Stimulated activated CD8-positive, alpha-beta memory T cell treated with anti-CD3 and anti-CD28 coated beads, Interleukin-7, amount 100 ng/mL, for 48 hours (primary cell): ENCODE measurements around the gene MRPL28.
A peak's percentile ranks its signal among the peaks of the same experiment; 100 is the strongest.
"Not testable (repeated sequence)": the region's sequence is repeated elsewhere in the genome, so short reads cannot be mapped to it uniquely, and the experiment has no call there.

ENCODE experiments used
- DNase-seq, 2 donors: peaks; one replicate each; pipeline ENCODE4 v3.0.0-alpha.2; 2020; ENCODE audit warnings: low read depth in 1 of 2; ENCODE audit errors: extremely low read depth in 1 of 2

Gene MRPL28

GRCh38 chr16:361341-361871 is 8.9 kb downstream of the MRPL28 start:
- DNase-seq = no peak

GRCh38 chr16:360698-361336 is 9.5 kb downstream of the MRPL28 start:
- no peak for DNase-seq

DNA sequence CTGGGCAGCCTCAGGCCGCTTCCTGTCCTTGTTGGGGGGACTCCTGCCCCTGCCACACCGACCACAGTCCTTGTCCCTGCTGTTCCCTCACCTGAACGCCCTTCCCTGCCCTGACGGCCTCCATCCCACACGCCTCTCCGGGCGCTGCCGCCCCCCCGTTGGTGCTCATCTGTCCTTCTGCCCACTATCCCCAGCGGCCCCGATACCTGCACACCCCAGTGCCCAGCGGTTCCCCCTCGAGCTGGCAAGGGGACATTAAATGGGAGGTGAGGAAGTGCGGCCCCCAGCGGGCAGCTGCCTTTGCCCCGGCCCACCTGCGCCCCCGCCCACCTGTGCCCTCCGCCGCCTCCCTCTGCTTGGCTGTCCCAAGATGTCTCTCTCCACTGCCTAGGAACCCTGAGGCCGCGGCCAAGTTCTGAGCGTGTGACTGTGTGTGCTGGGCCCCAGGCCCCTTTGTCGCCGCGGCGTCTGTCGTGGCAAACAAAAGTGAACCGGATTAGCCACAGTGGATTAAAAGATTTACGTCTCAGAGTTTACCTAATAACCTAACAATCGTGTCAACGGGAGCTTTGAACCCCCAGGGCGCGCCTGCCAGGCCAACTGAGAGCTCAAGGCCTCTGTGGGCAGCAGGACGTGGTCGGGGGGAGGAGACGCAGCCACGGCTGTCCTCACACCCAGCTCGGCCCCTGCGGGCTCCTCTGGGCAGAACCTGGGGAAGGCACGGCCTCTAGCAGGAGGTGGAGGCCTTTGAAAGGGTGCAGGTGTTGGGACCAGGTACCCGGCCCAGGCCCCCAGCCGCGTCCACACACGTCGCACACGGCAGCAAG is 10.3 kb downstream of the MRPL28 start:
- DNase-seq = no peak

DNA sequence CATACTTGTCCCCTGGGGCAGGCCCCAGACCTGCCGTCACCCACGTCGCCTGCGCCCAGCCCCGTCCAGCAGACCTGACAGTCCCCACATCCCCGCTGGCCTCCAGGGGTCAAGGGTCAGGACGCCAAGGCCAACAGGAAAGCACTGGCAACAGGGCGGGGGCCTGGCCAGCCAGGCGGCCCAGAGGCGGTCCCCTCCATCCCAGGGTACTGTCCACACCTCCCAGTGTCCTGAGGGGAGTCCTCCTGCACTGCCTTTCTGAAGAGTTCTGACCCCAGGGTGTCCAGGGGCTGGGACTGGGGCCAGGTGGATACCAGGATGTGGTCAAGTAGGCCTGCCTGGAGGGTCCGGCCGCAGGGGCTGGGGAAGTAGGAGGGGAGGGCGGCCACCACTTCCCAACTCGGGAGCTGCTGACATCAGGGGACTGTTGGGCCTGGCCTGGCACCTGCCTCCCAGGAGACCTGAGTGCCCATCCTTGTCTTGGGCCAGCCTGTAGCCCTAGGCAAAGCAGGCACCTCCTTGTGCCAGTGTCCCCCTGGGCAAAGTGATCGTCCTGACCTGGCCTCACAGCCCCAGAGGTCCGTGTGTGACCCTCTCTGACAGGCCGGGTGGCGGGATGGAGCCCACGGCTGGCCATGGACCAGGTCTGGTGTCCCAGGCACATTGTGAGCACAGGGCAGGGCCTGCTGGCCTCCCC is 11.1 kb downstream of the MRPL28 start:
- DNase-seq = no peak

DNA sequence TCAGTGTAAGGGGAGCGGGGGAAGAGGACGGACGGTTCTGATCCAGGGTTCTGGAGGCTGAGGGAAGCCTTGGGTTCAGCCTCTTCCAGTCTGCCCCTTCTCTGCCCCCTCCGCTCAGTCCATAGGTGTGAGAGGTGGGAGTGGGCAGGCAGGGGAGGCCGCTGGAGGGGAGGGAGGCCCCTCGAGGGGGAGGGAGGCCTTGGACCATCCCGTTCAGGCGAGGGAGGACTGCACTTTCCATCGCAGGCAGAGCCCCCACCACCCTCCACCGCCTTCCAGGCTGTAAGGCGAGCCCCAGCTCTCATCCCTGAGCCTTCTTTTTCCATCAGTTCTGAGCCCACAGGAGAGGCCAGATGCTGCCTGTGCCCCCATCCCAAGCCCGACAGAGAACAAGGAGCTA is 13.6 kb downstream of the MRPL28 start:
- DNase-seq = no peak

DNA sequence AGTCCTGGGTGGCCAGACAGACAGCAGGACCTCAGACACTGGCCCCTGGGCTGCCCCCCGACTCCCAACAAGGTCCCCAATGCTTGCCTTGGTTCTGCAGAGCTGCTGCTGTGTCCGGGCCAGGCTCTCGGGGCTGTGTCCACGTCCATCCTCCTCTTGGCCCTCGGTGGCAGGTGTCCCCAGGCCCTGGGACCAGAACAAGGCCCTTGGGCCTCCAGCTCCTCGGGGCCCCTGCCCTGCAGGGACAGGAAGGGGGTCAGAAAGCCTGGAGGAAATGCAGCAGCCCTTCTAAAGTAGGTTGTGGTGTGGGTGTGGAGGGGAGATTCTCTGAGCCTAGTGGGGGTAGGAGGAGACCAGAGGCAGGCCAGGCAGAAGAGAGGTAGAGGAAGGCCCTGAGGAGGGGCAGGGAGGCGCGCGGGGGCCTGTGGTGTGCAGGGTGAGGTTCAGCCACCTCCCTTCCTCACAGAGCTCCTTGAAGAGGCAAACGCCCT is 15.3 kb downstream of the MRPL28 start:
- DNase-seq = no peak

DNA sequence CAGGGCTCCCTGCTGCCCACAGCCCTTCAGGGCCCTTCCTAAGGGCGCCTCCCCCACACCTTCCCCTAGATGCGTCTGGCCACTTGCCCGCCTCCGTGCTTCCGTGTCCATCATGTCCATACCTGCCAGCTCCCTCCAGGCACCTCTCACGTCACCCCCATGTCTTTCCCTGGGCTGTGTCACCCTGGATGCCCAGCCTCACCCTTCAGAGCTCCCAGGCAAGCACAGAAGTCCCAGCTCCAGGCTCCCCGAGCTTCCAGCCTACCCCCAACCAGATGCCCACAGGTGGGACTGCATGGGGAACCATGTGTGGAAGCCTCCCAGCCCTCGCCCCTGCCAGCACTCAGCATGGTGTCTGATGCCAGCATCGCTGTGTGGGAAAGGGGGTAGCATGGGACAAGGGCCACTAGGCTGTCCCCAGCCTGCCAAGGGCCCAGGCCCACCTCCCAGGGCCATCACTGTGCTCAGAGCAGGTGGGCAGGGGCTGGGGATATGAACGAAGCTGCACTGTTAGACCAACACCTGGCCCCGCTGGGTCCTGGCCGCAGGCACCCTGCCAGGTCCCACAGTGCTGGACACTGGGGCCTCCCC is 16.0 kb downstream of the MRPL28 start:
- DNase-seq = no peak

- DNase-seq = no peak
Observed at GRCh38 chr16:353404-354290, 16.7 kb downstream of the MRPL28 start.

GRCh38 chr16:352547-353403 is 17.6 kb downstream of the MRPL28 start, which contains the start of gene AXIN1:
Gene AXIN1 (minus strand): TSS chr16:352723. CDS start chr16:347025, 5,698 bp downstream.
- peak; percentile 100 for DNase-seq

DNA sequence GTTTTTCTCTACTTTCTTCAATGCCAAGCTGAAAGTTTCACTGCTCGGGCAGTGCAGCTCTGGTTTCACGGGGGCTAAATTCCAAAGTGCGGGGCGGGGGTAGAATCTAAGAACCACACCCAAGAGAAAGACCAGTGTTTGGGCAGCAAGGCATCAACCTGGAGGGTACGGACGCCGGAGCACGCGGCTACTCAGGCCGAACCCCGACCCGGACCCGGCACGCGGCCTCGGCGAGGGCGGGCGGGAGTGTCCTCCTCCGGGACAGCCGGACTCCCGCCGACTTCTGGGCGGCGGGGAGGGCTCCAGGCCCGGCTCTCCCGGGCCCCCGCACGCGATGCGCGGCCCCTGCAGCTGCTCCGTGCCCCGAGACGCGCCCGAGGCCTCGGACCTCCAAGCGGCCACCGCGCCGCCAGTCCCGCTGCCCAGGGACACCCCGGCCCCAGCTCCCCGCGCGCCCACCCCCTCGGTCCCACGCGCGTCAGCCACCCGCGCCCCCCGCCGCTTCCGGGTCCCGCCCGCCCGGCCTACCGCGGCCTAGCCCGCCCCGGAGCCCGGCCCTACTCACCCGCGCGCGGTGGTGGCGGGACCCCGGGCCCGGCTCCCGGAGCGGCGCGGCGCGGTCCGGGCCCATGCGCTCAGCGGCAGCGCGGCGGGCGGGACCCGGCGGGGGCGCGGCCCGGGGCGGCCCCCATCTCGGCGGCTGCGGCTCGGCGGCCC is 18.4 kb downstream of the MRPL28 start:
- no peak for DNase-seq

DNA sequence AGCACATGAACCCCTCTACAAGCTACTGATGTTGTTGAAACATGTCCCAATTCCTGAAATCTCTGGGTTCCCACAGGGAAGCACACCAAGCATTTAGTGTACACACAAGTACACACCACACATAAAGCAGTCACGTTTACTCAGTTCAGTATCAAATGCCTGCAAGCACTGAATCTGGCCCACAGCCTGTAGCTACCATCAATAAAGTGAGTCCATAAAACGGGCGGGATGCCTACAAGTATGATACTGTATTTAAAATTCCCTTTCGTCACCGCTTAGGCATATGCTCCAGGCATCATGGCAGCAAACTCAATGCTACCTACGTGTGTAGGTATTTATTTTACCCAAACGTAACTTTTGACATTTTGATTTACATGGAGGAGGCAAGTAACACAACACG is 20.1 kb downstream of the MRPL28 start:
- no peak for DNase-seq

- DNase-seq = no peak
Observed at GRCh38 chr16:349211-349610, 21.1 kb downstream of the MRPL28 start.

- not testable (repeated sequence) for DNase-seq
Observed at GRCh38 chr16:348495-348894, 21.8 kb downstream of the MRPL28 start.

GRCh38 chr16:347203-347602 is 23.1 kb downstream of the MRPL28 start:
- DNase-seq = no peak

DNA sequence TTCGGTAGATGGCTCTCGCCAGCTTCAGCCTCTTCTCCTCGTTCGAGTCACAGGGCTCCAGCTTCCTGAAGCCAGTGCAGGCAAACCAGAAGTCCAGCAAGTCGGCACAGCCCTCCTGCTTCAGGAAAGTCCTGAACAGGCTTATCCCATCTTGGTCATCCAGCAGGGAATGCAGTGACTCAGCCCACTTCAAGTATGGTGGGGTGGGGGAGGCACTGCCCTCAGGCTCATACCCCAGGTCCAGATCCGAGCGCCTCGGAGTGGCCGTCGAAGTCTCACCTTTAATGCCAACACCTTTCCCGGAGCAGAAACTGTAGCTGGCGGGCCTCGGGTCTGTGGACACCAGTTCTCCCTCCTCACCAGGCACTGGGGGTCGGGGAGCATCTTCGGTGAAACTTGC is 23.8 kb downstream of the MRPL28 start:
- DNase-seq = no peak

DNA sequence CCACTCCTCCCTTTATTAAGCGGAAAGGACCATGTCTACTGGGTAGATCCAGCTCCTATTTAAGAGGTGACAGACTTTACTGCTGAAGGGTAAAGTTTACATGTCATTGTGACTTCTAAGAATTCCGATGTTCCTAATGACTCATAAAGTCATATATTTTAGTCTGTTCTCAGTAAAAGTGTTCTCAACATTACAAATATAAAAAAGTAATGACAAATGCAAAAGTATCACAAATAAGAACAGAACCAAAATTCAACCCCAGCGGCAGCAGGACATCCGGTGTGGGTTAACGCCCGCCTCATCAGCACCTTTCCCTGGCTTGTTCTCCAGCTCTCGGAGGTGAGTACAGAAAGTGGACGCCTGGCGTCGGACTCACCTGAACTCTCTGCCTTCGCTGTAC is 24.6 kb downstream of the MRPL28 start:
- no peak for DNase-seq

- DNase-seq = no peak
Observed at GRCh38 chr16:342455-343213, 27.7 kb downstream of the MRPL28 start.

DNA sequence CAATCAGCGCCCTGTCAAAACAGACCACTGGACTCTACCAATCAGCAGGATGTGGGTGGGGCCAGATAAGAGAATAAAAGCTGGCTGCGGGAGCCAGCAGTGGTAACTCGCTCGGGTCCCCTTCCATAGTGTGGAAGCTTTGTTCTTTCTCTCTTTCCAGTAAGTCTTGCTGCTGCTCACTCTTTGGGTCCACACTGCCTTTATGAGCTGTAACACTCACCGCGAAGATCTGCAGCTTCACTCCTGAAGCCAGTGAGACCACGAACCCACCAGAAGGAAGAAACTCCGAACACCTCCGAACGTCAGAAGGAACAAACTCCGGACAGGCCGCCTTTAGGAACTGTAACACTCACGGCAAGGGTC is 28.4 kb downstream of the MRPL28 start:
- DNase-seq = not testable (repeated sequence)
